ENCODE data around the gene NRXN2.

Gene NRXN2

DNA sequence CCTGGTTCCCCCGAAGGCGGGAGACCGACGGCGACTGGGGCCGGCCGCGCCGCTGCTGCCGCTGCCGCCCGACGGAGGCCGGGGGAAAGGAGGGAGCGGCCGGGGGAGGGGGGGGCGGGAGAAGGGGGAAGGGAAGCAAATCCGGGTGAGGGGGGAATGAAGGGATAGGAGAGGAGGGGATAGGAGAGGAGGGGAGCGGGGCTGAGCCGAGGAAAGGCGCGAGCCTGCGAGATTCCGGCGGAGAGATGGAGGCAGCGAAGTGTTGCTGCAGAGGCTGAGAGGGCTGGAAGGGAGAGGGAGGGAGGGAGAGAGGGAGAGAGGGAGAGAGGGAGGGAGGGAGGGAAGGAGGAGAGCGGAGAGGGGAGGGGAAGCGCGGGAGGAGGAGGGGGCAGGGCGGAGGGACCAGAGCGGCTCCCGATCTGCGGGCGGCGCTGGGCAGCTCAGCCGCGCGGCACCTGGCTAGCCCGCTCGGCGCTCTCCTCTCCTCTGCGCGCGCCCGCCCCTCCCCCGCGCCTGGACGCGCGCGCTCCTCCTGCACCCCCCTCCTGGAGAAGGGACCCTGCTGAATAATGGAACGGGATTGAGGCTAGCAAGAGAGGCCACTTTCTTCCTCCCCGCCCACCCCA is 79.6 kb downstream of the NRXN2 start:
- no peaks in the 10 kb centered on the region for H3K4me1 Mint-ChIP-seq (ENCODE audit: low read depth)
- H3K36me3 Mint-ChIP-seq (ENCODE audit: low read depth) = no peaks in the 10 kb centered on the region
- H3K27ac Mint-ChIP-seq = no peak overlapping the region
- no peak overlapping the region for H3K4me3 Mint-ChIP-seq
- H3K9me3 Mint-ChIP-seq = no peaks in the 10 kb centered on the region
- peaks cover 38% of the 10 kb centered on the region for H3K27me3 Mint-ChIP-seq (ENCODE audit: low read depth)

DNA sequence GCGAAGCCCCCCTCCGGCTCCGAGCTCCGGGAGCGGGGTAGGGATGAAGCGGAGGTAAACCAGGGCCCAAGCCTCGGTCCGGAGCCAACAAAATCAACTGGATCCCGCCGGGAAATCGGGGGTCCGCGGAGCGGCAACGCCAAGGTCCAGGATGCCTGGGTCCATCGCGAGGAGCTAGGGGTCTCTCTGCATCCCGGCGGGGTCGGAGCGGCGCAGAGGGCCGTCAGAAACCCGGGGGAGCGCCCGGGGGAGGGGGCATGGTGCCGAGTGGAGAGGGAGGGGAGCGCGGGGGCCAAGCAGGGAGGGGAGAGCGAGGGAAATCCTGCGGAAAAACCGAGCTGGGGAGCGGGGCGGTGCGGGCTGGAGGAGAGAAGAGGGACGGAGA is 80.1 kb downstream of the NRXN2 start:
- no peaks in the 10 kb centered on the region for H3K9me3 Mint-ChIP-seq
- H3K27me3 Mint-ChIP-seq (ENCODE audit: low read depth) = peaks cover 38% of the 10 kb centered on the region
- no peaks in the 10 kb centered on the region for H3K4me1 Mint-ChIP-seq (ENCODE audit: low read depth)
- H3K27ac Mint-ChIP-seq = no peak overlapping the region
- no peaks in the 10 kb centered on the region for H3K36me3 Mint-ChIP-seq (ENCODE audit: low read depth)
- no peak overlapping the region for H3K4me3 Mint-ChIP-seq

DNA sequence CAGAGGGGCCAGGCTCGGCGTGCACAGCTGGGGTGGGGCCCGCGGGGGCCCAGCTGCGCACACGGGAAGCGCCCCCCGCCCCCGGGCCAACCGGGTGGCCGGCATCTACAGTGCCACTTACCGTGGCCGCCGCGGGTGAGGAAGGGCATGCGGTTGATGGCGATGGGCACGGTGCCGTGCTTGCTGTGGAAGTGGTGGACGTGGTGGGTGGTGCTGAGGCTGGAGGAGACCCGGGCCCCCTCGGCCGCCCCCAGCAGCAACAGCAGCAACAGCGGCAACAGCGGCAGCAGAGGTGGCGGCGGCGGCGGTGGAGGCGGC is 80.6 kb downstream of the NRXN2 start:
- peaks cover 37% of the 10 kb centered on the region for H3K27me3 Mint-ChIP-seq (ENCODE audit: low read depth)
- no peak overlapping the region for H3K4me3 Mint-ChIP-seq
- H3K9me3 Mint-ChIP-seq = no peaks in the 10 kb centered on the region
- H3K4me1 Mint-ChIP-seq (ENCODE audit: low read depth) = no peaks in the 10 kb centered on the region
- no peak overlapping the region for H3K27ac Mint-ChIP-seq
- H3K36me3 Mint-ChIP-seq (ENCODE audit: low read depth) = no peaks in the 10 kb centered on the region

DNA sequence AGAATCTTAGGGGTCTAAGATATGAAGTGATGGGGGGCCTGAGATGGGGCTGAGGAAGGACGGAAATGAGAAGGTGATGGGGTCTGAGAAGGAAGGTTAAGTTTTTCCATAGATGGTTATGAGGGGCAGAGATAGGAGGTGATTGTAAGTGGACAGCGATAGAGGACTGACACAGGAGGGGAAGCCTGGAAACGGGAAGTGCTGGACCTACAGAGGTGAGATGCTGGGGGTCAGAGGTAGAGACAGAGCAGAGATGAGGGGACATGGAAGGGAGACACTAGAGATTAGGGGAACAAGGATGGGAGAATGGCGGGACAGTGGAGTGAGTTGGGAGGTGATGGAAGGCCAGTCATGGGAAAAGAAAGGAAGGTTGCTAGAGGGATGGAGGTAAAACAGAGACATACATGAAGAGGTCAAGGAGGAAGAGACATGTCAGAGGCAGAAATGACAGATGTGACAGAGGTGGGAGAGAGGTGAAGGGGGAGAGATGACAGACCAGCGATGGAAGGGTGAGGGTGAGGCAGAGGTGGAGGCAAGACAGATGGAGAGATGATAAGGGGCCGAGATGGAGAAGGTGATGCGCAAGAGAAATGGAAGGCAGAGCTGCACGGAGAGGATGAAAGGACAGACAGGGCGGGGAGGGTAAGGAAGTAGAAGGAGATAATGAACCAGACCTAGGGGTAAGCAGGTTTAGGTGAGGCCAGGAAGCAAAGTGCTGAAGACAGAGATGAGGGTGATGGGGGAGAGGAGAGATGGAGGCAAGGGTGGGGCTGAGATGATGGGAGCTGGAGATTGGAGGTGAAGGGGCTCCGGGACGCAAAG is 81.2 kb downstream of the NRXN2 start:
- Mint-ChIP-seq H3K9me3 (no peaks in the 10 kb centered on the region), H3K36me3 (ENCODE audit: low read depth) (no peaks in the 10 kb centered on the region), H3K27ac (no peak overlapping the region), H3K4me3 (no peak overlapping the region), H3K27me3 (ENCODE audit: low read depth) (peaks cover 32% of the 10 kb centered on the region), H3K4me1 (ENCODE audit: low read depth) (no peaks in the 10 kb centered on the region)

DNA sequence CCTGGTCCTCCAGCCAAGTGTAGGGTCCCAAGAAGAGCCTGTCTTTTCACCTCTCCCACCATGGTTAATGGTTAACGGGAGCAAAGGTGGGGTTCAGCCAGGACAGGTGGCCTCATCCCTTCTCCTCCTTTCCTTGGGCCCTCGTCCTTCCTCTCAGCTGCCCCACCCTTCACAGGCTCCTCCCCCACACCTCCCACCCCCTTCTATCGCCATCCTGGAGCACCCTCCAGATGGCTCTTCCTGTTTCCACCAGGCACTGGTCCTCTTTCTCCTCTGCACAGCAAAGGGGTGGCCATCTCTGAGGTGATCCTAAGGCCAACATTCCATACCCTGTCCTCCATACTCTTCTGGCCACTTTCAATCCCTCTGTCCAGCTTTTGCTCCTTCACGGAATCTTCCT is 83.1 kb downstream of the NRXN2 start:
- Mint-ChIP-seq H3K9me3 (no peaks in the 10 kb centered on the region), H3K4me3 (no peak overlapping the region), H3K4me1 (ENCODE audit: low read depth) (no peaks in the 10 kb centered on the region), H3K36me3 (ENCODE audit: low read depth) (no peaks in the 10 kb centered on the region), H3K27ac (no peak overlapping the region), H3K27me3 (ENCODE audit: low read depth) (peaks cover 12% of the 10 kb centered on the region)

DNA sequence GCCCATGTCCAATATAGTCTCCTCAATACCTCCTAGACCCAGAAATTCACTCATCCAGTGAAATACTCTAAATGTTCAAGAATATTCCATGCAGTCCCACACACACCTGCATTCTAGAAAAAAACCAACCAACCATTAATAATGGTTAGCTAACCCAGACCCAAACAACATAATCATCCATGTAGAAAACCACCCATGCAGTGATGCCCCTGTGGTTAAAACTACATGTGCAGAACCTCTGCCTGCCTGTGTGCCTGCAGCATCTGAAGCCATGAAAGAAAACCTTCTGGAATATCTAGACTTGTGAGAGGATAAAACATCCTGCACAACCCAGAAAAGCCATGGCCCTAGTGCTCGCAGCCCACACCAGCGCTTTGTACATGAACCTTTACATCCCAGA is 84.2 kb downstream of the NRXN2 start:
- H3K27me3 Mint-ChIP-seq (ENCODE audit: low read depth) = peaks cover 2% of the 10 kb centered on the region
- H3K4me1 Mint-ChIP-seq (ENCODE audit: low read depth) = peaks cover 3% of the 10 kb centered on the region
- no peaks in the 10 kb centered on the region for H3K36me3 Mint-ChIP-seq (ENCODE audit: low read depth)
- no peaks in the 10 kb centered on the region for H3K9me3 Mint-ChIP-seq
- H3K27ac Mint-ChIP-seq = no peak overlapping the region
- H3K4me3 Mint-ChIP-seq = no peak overlapping the region

DNA sequence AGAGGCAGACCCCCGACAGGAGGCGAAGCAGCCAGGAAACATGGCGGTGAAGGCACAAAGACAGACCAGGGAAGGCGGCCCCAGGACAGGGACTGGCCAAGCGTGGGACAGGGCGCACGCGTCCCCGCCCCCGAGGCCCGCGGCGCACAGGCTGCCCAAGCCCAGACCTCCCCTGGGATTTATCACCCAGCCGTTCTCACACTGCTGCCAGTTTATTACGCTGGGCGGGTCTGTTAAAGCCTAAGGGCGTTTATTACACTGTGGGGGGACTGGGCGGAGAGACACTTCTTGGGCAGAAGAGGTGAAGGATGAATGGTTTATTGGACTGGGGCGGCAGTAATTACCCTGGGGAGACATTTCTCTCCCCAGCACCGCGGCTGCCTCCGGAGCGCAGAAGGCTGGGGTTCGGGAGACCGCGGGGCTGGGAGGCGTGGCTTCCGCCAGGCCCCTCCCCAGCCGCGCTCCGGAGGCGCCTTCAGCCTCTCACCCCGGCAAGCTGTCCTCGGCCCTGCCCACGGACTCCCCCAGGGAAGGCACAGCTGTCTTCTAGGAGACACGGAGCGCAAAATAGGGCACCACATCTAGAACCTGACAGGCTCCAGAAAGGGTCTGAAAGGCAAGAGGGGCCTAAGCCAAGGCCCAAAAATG is 84.9 kb downstream of the NRXN2 start:
- no peak overlapping the region for H3K4me3 Mint-ChIP-seq
- peaks cover 6% of the 10 kb centered on the region for H3K4me1 Mint-ChIP-seq (ENCODE audit: low read depth)
- no peak overlapping the region for H3K27ac Mint-ChIP-seq
- H3K27me3 Mint-ChIP-seq (ENCODE audit: low read depth) = no peaks in the 10 kb centered on the region
- H3K9me3 Mint-ChIP-seq = no peaks in the 10 kb centered on the region
- H3K36me3 Mint-ChIP-seq (ENCODE audit: low read depth) = no peaks in the 10 kb centered on the region

DNA sequence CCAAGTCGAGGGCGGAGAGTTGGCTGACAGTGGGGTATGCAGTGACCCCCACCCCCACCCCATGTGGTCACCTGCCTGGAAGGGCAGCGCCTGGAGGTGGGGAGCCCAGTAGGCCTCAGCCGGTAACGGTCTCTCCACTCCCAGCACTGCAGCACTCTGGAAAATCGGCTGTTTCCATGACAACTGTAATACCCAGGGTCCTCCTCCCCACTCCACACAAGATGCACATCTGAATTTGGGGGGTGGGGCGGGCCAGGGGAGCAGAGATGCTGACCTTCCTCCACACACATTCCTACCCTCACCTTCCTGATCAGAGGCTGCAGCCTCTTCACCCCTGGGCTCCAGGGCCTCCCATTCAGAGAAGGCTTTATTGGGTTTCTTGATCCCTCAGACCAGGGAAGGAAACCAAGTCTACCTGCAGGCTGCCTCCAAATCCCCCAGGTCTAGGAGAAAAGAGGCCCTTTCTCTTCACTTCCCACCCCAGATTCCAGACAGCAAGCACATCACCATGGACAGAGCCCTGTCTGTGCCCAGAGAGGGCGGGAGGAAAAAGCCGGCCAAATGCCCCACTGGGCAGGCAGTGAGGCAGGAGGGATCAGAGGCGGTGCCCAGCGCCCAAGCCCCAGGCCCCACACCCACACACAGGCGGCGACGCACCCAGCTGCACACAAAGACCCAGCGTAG is 85.5 kb downstream of the NRXN2 start:
- Mint-ChIP-seq H3K4me1 (ENCODE audit: low read depth) (peaks cover 6% of the 10 kb centered on the region), H3K4me3 (no peak overlapping the region), H3K27me3 (ENCODE audit: low read depth) (no peaks in the 10 kb centered on the region), H3K9me3 (no peaks in the 10 kb centered on the region), H3K36me3 (ENCODE audit: low read depth) (no peaks in the 10 kb centered on the region), H3K27ac (no peak overlapping the region)

DNA sequence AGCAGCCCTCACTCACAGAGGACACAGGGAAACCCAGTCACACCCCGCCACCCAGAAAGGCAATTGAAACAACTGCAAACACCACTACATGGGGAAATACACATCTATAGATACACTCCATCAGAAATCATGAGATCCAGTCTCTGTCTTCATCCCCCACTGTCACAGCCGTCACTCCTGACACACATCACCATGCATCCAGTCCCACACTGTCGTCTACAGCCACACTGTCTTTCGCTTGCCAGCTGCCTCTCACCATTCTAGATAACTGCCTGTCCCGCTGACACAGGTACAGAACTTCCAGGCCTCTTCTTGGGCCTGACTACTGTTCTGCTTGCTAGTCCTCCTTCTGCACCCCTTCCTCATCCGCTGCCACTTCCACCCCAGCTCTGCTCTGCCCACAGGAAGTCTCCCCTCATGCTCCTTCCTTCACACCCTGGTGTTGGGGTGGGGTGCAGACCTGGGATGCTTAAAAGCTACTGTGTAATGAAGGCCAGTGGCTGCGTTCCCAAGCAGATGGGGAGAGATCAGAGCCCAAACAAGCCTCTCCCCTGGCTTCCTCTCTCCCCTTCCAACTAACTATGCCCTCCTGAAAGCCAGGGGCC is 89.3 kb downstream of the NRXN2 start:
- Mint-ChIP-seq H3K4me1 (ENCODE audit: low read depth) (peaks cover 6% of the 10 kb centered on the region), H3K4me3 (no peak overlapping the region), H3K9me3 (no peaks in the 10 kb centered on the region), H3K36me3 (ENCODE audit: low read depth) (no peaks in the 10 kb centered on the region), H3K27me3 (ENCODE audit: low read depth) (no peaks in the 10 kb centered on the region), H3K27ac (no peak overlapping the region)

DNA sequence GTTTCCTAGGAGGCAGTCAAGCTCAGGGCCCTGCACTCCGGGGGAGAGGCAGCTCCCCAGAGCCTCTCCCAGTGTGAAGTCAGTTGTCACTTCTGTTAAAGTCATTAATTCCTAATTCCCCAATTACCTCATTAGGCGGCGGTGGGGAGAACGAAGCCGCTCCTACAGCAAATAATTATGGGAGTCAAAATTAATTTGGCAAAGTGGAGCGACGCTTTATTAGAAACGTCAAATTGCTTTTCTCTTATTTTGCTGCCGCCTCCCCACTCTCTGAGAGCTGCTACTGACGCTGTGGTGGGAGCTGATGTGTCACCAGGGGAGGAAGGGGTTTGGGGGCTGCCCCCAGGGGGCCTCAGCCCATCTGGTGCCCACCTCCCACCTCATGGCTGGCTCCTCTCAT is 90.3 kb downstream of the NRXN2 start:
- H3K27ac Mint-ChIP-seq = no peak overlapping the region
- no peaks in the 10 kb centered on the region for H3K36me3 Mint-ChIP-seq (ENCODE audit: low read depth)
- H3K27me3 Mint-ChIP-seq (ENCODE audit: low read depth) = no peaks in the 10 kb centered on the region
- no peak overlapping the region for H3K4me3 Mint-ChIP-seq
- no peaks in the 10 kb centered on the region for H3K9me3 Mint-ChIP-seq
- peaks cover 6% of the 10 kb centered on the region for H3K4me1 Mint-ChIP-seq (ENCODE audit: low read depth)

DNA sequence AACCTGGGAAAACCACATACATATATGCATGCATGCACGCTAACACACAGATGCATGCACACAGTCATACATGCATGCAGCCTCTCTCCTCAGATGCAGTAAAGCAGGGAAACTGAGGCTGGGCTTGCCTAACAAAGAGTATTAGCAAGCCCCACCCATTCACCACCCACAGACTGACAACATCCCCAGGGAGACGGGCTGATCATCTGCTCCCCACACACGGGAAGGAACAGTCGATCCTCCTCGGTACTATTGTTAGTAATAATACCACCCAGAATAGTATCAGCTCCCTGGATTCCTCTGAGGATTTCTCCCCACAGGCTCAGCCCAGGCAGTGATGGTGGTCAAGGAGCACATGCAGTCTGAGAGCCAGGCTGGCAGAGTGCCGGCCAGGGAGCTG is 90.8 kb downstream of the NRXN2 start:
- no peaks in the 10 kb centered on the region for H3K9me3 Mint-ChIP-seq
- H3K36me3 Mint-ChIP-seq (ENCODE audit: low read depth) = no peaks in the 10 kb centered on the region

DNA sequence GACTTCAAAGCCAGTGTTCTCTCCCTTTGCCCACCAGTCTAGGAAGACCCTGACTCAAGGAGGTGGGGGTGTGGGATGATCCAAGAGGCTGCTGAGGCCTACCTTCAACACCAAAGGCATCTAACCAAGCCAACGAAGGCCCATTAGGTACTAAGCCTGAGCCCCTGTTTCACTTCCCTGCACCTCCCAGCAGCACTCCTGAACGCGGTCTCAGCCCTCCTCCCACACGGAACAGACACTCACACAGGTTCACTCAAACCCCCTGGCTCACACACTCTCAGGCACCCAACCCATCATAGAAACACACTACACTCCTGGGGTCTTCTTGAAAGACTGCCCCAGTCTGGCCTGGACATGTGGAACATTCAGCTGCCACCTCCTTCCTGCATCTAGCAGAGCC is 91.3 kb downstream of the NRXN2 start:
- Mint-ChIP-seq H3K27me3 (ENCODE audit: low read depth) (no peaks in the 10 kb centered on the region), H3K36me3 (ENCODE audit: low read depth) (no peaks in the 10 kb centered on the region), H3K4me1 (ENCODE audit: low read depth) (peaks cover 6% of the 10 kb centered on the region), H3K4me3 (no peak overlapping the region), H3K9me3 (no peaks in the 10 kb centered on the region), H3K27ac (no peak overlapping the region)

More for the DNA sequence above, 90.8 kb downstream of the NRXN2 start:
- H3K27me3 Mint-ChIP-seq (ENCODE audit: low read depth) = no peaks in the 10 kb centered on the region
- no peak overlapping the region for H3K27ac Mint-ChIP-seq
- no peak overlapping the region for H3K4me3 Mint-ChIP-seq
- H3K4me1 Mint-ChIP-seq (ENCODE audit: low read depth) = peaks cover 6% of the 10 kb centered on the region

DNA sequence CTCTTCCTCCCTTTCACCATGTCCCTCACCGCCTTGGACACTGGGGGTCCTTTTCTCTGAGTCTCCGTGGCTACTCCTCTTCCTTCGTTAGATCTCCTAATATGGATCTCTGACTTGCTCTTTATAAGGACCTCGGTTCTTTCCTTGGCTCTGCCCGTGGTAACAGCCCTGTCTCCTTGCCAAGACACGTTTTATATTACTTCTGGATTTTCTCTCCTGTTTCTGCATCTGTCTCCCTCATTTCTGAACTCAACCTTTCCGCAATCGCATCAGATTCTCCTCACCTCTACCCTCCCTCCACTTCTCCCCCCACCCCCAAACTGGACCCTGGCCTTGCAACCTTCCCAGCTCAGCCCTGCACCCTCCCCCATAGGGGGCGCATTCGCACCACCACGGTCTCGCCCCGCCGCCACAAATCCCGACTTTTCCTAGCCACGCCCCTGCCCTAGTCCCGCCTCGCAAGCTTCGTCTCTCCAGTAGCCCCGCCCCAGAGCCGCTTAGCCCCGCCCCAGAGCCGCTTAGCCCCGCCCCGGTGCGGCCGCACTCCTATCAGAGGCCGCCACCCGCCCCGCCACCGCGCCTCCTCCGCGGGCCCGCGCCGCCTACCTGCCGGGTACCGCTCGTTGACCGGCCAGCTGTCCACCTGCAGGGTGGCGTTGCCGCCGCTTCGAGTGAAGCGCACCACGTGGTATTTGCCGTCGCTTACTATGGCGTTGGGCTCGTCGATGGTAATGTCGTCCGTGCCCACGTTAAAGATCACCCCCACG is 93.0 kb downstream of the NRXN2 start:
- no peak overlapping the region for H3K27ac Mint-ChIP-seq
- no peaks in the 10 kb centered on the region for H3K9me3 Mint-ChIP-seq
- H3K27me3 Mint-ChIP-seq (ENCODE audit: low read depth) = no peaks in the 10 kb centered on the region
- H3K4me3 Mint-ChIP-seq = no peak overlapping the region
- peaks cover 6% of the 10 kb centered on the region for H3K4me1 Mint-ChIP-seq (ENCODE audit: low read depth)
- H3K36me3 Mint-ChIP-seq (ENCODE audit: low read depth) = no peaks in the 10 kb centered on the region

DNA sequence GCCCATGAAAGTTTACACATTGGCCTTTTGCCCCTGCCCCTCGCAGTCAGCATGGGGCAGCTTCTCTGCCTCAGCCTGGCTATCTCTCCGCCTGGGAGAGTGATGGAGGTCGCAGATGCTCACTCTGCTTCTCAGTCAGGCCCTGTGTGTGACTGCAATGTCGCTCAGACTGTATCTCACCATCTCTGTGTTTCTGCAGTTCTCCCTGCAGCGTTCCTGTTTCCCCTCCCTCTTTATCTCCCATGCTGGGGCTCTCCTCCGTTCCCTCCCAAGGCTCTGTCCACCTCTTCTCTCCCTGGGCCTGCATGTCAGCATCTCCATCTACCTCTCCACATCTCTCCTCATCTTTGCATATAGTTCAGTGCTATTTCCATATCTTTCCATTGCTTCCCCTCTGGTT is 93.9 kb downstream of the NRXN2 start:
- H3K27me3 Mint-ChIP-seq (ENCODE audit: low read depth) = no peaks in the 10 kb centered on the region
- no peak overlapping the region for H3K4me3 Mint-ChIP-seq
- no peak overlapping the region for H3K27ac Mint-ChIP-seq
- H3K9me3 Mint-ChIP-seq = no peaks in the 10 kb centered on the region
- H3K4me1 Mint-ChIP-seq (ENCODE audit: low read depth) = peaks cover 6% of the 10 kb centered on the region
- H3K36me3 Mint-ChIP-seq (ENCODE audit: low read depth) = no peaks in the 10 kb centered on the region

All from T-helper 1 cell treated with Interleukin-12 subunit alpha and Interleukin-12 subunit beta and Interleukin-4 antibody, amounts not matched to agents 30 μg/mL and 1 μg/mL, for 36 hours (primary cell).